OCI-LY7 (cell line): ENCODE data around the gene YIPF4.
"Not testable (repeated sequence)": the region's sequence is repeated elsewhere in the genome, so short reads cannot be mapped to it uniquely, and the experiment has no call there.

ENCODE experiments used
- EZH2phosphoT487 ChIP-seq: fragments of 200-600 bp; sonication (generic); IDR thresholded peaks from 2 replicates; pipeline ENCODE4 v1.6.1; 2018; ENCODE audit warnings: low read depth, borderline replicate concordance, mild to moderate bottlenecking, mixed run types, antibody characterized with exemption, low read length, moderate library complexity, mixed read lengths
- TF ChIP-seq, protein P1 (sequence below): fragments of 200-600 bp; sonication (generic); conservative IDR thresholded peaks from 2 replicates; pipeline ENCODE4 v1.5.1; 2014; ENCODE audit warnings: mild to moderate bottlenecking, antibody characterized with exemption, low read length, moderate library complexity, mixed read lengths

DNA sequence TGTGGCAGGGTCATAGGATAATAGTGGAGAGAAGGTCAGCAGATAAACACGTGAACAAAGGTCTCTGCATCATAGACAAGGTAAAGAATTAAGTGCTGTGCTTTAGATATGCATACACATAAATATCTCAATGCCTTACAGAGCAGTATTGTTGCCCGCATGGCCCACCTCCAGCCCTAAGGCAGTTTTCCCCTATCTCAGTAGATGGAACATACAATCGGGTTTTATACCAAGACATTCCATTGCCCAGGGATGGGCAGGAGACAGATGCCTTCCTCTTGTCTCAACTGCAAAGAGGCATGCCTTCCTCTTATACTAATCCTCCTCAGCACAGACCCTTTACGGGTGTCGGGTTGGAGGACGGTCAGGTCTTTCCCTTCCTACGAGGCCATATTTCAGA, 1.9 kb upstream of the YIPF4 start:
- TF ChIP-seq, protein P1, sequence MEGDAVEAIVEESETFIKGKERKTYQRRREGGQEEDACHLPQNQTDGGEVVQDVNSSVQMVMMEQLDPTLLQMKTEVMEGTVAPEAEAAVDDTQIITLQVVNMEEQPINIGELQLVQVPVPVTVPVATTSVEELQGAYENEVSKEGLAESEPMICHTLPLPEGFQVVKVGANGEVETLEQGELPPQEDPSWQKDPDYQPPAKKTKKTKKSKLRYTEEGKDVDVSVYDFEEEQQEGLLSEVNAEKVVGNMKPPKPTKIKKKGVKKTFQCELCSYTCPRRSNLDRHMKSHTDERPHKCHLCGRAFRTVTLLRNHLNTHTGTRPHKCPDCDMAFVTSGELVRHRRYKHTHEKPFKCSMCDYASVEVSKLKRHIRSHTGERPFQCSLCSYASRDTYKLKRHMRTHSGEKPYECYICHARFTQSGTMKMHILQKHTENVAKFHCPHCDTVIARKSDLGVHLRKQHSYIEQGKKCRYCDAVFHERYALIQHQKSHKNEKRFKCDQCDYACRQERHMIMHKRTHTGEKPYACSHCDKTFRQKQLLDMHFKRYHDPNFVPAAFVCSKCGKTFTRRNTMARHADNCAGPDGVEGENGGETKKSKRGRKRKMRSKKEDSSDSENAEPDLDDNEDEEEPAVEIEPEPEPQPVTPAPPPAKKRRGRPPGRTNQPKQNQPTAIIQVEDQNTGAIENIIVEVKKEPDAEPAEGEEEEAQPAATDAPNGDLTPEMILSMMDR, result not testable (repeated sequence)
- not testable (repeated sequence) for TF ChIP-seq EZH2phosphoT487
